GM18861 (cell line): ENCODE data around the gene NPM3.
"Not testable (repeated sequence)": the region's sequence is repeated elsewhere in the genome, so short reads cannot be mapped to it uniquely, and the experiment has no call there.

Experiments
- ATAC-seq: cut with Tn5 transposase; IDR thresholded peaks from one replicate; pipeline ENCODE4 v1.9.1; 2021; ENCODE audit not compliant: unreplicated experiment

NPM3 gene

GRCh38 chr10:101807158-101807557 is 23.9 kb upstream of the NPM3 start:
- ATAC-seq, result no peak

- no peak for ATAC-seq
Observed at GRCh38 chr10:101803511-101803910, 20.3 kb upstream of the NPM3 start.

GRCh38 chr10:101797403-101798059 is 14.3 kb upstream of the NPM3 start:
- ATAC-seq, result no peak

GRCh38 chr10:101793526-101793925 is 10.3 kb upstream of the NPM3 start:
- no peak for ATAC-seq

- no peak for ATAC-seq
Observed at GRCh38 chr10:101789686-101790085, 6.4 kb upstream of the NPM3 start.

GRCh38 chr10:101789231-101789630 is 6.0 kb upstream of the NPM3 start:
- not testable (repeated sequence) for ATAC-seq

GRCh38 chr10:101785801-101786200 is 2.6 kb upstream of the NPM3 start:
- ATAC-seq, result no peak

- no peak for ATAC-seq
Observed at GRCh38 chr10:101784558-101784957, 1.3 kb upstream of the NPM3 start.

- ATAC-seq, result no peak
Observed at GRCh38 chr10:101783736-101784118, 481 bp upstream of the NPM3 start.

GRCh38 chr10:101781984-101782810 is 1.0 kb downstream of the NPM3 start:
- ATAC-seq, result no peak

- ATAC-seq, result no peak
Observed at GRCh38 chr10:101781655-101781983, 1.6 kb downstream of the NPM3 start.

GRCh38 chr10:101780818-101781654 is 2.2 kb downstream of the NPM3 start:
- ATAC-seq, result no peak

- no peak for ATAC-seq
Observed at GRCh38 chr10:101780187-101780817, 2.9 kb downstream of the NPM3 start.

- ATAC-seq, result no peak
Observed at GRCh38 chr10:101779544-101780186, 3.6 kb downstream of the NPM3 start.

- ATAC-seq, result no peak
Observed at GRCh38 chr10:101778781-101779543, 4.3 kb downstream of the NPM3 start.

GRCh38 chr10:101778151-101778780 is 5.0 kb downstream of the NPM3 start:
- no peak for ATAC-seq

GRCh38 chr10:101777619-101778145 is 5.6 kb downstream of the NPM3 start:
- ATAC-seq, result no peak

- no peak for ATAC-seq
Observed at GRCh38 chr10:101776161-101776817, 7.0 kb downstream of the NPM3 start.
